GM19193 (cell line): ENCODE results near the gene IL2.

ENCODE experiments used
- POLR2A ChIP-seq: IDR thresholded peaks from 4 replicates; pipeline ENCODE4 v1.6.1; 2011; ENCODE audit not compliant: insufficient read depth, insufficient read length; ENCODE audit errors: extremely low read depth

The IL2 gene

GRCh38 chr4:122450847-122451246 is 5.7 kb downstream of the IL2 start:
- TF ChIP-seq POLR2A: no peak

- no peak for TF ChIP-seq POLR2A
Measured at GRCh38 chr4:122434285-122434684, 22.2 kb downstream of the IL2 start.

- no peak for TF ChIP-seq POLR2A
Measured at GRCh38 chr4:122431351-122431750, 25.2 kb downstream of the IL2 start.

- TF ChIP-seq POLR2A: no peak
Measured at GRCh38 chr4:122423246-122423645, 33.3 kb downstream of the IL2 start.

- no peak for TF ChIP-seq POLR2A
Measured at GRCh38 chr4:122412547-122412946, 44.0 kb downstream of the IL2 start.

- no peak for TF ChIP-seq POLR2A
Measured at GRCh38 chr4:122403861-122404260, 52.7 kb downstream of the IL2 start.
